Muscle layer of duodenum (tissue), 2 donors: ENCODE data around the gene DPP6.
A peak's percentile ranks its signal among the peaks of the same experiment; 100 is the strongest.

Experiments used
- H3K27ac ChIP-seq: one replicate; pipeline ENCODE4 v1.7.0; 2013; ENCODE audit warnings: mild to moderate bottlenecking, low read length
- H3K27me3 ChIP-seq: one replicate; pipeline ENCODE4 v1.7.0; 2013; ENCODE audit warnings: low read depth, mild to moderate bottlenecking, control low read depth, low read length
- H3K36me3 ChIP-seq, 2 donors: one replicate each; pipeline ENCODE4 v1.7.0; 2013; ENCODE audit warnings: low read length in 2 of 2, control low read depth in 1 of 2, mild to moderate bottlenecking in 1 of 2; ENCODE audit not compliant: insufficient read depth in 2 of 2, control insufficient read depth in 1 of 2
- H3K4me1 ChIP-seq, 2 donors: one replicate each; pipeline ENCODE4 v1.7.0; 2013; ENCODE audit warnings: low read length in 2 of 2, mild to moderate bottlenecking in 2 of 2, control low read depth in 1 of 2, moderate library complexity in 1 of 2; ENCODE audit not compliant: insufficient read depth in 2 of 2, control insufficient read depth in 1 of 2
- H3K4me3 ChIP-seq, 2 donors: one replicate each; pipeline ENCODE4 v1.7.0; 2013; ENCODE audit warnings: low read length in 2 of 2, low read depth in 1 of 2, mild to moderate bottlenecking in 1 of 2
- H3K9me3 ChIP-seq, 2 donors: one replicate each; pipeline ENCODE4 v1.7.0; 2013; ENCODE audit warnings: low read length in 2 of 2, control low read depth in 1 of 2, mild to moderate bottlenecking in 1 of 2; ENCODE audit not compliant: control insufficient read depth in 1 of 2
- donor health status: healthy.

Gene DPP6

DNA sequence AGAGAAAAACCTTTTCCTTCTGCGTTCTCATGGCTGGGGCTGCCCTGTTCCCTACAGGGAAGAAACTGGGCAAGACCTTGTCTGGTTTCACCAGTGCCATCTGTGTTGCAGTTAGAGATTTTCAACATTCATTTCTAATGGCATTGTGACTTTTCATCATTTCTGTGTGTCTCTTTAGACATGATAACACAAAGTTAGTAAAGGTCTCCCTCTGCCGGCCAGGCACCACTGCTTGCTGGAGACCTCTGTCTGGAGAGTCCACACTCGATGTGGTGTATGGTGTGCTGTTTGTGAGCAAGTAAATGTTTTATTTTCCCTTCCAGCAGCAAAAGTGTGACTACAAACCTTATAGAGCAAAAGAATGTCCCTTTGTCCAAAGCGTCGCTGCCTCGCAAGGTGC is 737.2 kb downstream of the DPP6 start:
- H3K4me1 ChIP-seq = no peaks in the 10 kb centered on the region

DNA sequence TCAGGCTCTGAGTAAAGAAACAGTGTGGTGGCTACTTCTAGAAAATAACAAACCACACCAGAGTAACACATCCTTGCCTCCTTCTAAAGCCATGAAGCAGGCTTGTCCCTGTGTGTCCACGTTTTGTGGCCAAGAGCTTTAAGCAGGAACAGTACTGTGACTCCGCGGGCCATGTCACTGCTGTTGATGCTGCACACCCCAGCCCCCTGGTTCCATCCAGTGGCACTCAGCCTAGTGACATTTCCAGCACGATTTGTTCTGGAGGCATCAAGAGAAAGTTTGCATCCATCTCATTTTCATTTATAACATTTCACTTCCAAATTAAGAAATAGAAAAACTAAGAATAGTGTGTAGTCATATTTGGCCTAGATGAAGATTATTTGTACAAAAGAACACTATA is 739.4 kb downstream of the DPP6 start:
- no peaks in the 10 kb centered on the region for H3K4me1 ChIP-seq
- H3K27ac ChIP-seq = no peak overlapping the region
- H3K9me3 ChIP-seq = no peaks in the 10 kb centered on the region
- H3K36me3 ChIP-seq = peaks cover 0 to 5% of the 10 kb centered on the region in 2 donors
- no peaks in the 10 kb centered on the region for H3K27me3 ChIP-seq
- H3K4me3 ChIP-seq = no peak overlapping the region

More for the DNA sequence above, 737.2 kb downstream of the DPP6 start:
- Histone ChIP-seq H3K4me3 (no peak overlapping the region), H3K9me3 (no peaks in the 10 kb centered on the region), H3K27me3 (no peaks in the 10 kb centered on the region), H3K36me3 (no peaks in the 10 kb centered on the region), H3K27ac (no peak overlapping the region)

DNA sequence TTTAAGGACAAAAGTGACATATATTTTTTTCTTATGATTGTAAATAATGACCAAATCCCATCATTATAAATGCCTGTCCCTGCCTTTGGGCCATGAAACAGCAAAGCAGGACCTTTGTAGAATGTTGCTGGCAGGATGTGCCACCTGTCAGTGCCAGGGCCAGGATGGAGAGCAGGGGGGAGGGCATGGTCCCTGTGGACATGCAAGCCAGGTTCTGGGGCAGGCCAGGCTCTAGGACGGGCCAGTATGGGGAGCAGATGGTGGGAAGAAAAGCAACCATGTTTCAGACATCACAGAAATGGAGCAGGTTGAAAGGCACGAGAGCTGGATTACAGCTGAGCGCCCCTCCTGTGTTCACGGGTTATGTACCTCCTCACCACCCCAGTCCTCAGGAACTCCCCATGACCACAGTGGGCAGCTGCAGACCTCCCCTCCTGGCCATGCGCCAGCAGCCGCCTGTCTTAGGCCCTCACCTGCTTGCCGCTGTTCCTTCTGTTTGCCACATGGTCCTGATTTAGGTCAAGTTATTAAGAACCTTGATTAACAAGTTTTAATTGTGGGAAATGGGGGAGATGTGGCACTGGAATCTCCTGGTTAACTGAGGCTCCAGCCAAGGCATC is 740.3 kb downstream of the DPP6 start:
- H3K9me3 ChIP-seq = no peaks in the 10 kb centered on the region
- H3K27ac ChIP-seq = no peak overlapping the region
- no peak overlapping the region for H3K4me3 ChIP-seq
- no peaks in the 10 kb centered on the region for H3K4me1 ChIP-seq
- H3K36me3 ChIP-seq = peaks cover 0 to 5% of the 10 kb centered on the region in 2 donors
- H3K27me3 ChIP-seq = no peaks in the 10 kb centered on the region

DNA sequence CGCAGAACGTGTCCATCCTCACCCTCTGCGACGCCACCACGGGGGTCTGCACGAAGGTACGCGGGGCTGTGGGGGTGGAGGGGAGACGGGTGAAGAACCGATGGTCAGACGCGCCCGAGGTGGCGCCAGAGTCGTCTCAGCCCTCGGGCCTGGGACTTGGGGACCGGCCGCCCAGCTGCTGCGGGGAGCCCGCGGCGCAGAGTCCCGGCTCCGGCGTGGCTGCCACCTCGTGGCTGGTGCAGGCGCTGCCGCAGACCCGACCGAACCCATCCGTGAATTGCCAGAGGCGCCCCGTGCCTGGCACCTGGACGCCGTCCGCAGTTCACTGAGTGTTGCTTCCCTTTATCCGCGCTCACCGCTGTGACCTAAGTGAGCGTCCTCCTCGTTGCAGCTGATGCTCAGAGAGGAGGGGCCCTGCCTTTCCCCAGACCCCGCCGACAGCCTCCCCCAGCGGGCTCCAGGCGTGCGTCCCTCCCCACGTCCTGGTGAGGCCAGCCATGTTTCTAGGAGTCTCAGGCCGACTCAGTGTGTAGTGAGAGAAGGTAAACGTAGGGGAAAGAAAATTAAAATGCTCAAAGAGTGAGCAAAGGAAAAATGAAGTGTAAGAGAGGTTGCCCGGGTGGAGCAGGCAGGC is 742.1 kb downstream of the DPP6 start:
- H3K27ac ChIP-seq = no peak overlapping the region
- peaks cover 0 to 5% of the 10 kb centered on the region in 2 donors for H3K36me3 ChIP-seq
- H3K4me1 ChIP-seq = no peaks in the 10 kb centered on the region
- H3K4me3 ChIP-seq = peak overlapping the region in 1 of 2 donors; percentile 14
- no peaks in the 10 kb centered on the region for H3K9me3 ChIP-seq
- no peaks in the 10 kb centered on the region for H3K27me3 ChIP-seq

DNA sequence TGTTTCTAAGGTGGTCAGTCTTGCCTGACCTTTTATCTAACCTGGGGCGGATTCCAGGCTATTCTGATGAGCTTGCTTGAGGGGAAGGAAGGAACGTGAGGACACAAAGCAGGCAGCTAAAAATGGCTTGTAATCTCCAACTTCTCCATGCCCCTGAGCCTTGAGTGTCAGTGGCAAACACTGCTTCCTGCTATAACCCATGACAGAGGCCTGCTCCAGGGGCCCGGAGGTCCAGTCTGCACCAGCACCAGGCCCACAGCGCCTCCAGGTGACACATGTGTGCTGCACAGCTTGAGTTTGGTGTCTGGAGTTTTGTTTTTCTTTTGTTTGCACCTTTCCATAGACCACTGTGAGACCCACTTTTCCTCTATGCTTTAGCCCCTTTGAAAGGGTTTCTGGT is 742.8 kb downstream of the DPP6 start:
- Histone ChIP-seq H3K4me3 (no peak overlapping the region), H3K4me1 (no peaks in the 10 kb centered on the region), H3K27me3 (no peaks in the 10 kb centered on the region), H3K36me3 (peaks cover 0 to 5% of the 10 kb centered on the region in 2 donors), H3K27ac (no peak overlapping the region), H3K9me3 (no peaks in the 10 kb centered on the region)

DNA sequence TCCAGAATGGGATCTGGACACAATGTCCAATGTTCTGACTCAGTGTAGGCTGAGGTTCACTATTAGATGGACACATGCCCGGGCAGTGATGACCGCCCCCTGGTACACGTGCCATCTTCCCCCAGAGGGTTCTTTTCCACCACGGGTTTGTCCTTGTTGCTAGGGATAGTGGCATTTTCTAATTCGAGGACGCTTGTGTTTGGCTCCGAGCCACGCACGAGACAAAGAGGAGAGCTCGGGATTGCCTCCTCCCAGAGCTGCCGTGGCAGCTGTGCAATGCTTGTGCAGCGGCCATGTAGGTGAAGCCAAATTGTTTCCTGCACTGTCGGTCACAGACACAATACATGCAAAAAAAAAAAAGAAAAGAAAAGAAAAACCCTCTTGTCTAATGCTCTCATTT is 743.2 kb downstream of the DPP6 start:
- no peak overlapping the region for H3K27ac ChIP-seq
- peaks cover 0 to 5% of the 10 kb centered on the region in 2 donors for H3K36me3 ChIP-seq
- no peaks in the 10 kb centered on the region for H3K27me3 ChIP-seq
- H3K4me1 ChIP-seq = no peaks in the 10 kb centered on the region
- H3K9me3 ChIP-seq = no peaks in the 10 kb centered on the region
- no peak overlapping the region for H3K4me3 ChIP-seq

DNA sequence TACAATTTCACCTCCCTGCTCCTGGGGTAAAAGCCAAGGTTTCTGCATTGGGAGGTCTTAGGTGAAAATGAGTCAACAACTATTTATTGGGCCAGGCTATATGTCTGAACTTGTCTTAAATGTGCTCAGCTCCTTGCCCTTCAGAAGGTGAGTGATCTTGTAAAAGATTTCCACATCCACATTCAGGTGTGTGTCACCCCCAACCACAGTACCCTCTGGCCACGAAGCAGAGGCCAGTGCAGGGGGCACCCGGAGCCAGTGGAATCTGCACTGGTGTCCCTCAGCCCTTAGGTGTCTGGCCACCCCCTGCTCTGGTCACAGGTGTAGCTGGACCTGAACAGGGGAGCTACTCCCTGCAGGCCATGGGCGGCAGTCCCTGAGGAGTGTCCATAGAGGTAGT is 752.3 kb downstream of the DPP6 start:
- Histone ChIP-seq H3K36me3 (peaks cover 0 to 3% of the 10 kb centered on the region in 2 donors), H3K27ac (no peak overlapping the region), H3K27me3 (no peaks in the 10 kb centered on the region), H3K4me1 (no peaks in the 10 kb centered on the region), H3K4me3 (no peak overlapping the region), H3K9me3 (no peaks in the 10 kb centered on the region)

DNA sequence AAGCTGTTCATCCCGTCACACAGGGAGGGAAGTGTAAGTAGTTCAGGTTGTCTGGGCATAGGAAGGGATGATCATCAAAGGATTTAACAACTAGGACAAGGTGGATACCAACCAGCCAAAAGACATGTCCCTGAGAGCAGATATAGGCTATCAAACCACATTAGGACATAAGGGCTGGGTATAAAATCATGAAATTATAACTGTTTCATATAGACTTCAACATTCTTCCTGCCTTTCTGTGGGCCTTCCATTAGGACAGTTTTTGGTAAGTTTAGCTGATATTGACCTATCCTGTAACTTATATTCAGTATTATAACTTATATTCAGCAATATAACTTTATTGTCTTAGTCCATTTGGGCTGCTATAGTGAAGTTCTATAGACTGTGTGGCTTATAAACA is 759.8 kb downstream of the DPP6 start:
- Histone ChIP-seq H3K4me1 (no peaks in the 10 kb centered on the region), H3K27ac (no peak overlapping the region), H3K4me3 (peak overlapping the region in 1 of 2 donors; percentile 21), H3K27me3 (no peaks in the 10 kb centered on the region), H3K9me3 (peaks cover 8 to 15% of the 10 kb centered on the region in 2 donors), H3K36me3 (peaks cover 0 to 20% of the 10 kb centered on the region in 2 donors)

DNA sequence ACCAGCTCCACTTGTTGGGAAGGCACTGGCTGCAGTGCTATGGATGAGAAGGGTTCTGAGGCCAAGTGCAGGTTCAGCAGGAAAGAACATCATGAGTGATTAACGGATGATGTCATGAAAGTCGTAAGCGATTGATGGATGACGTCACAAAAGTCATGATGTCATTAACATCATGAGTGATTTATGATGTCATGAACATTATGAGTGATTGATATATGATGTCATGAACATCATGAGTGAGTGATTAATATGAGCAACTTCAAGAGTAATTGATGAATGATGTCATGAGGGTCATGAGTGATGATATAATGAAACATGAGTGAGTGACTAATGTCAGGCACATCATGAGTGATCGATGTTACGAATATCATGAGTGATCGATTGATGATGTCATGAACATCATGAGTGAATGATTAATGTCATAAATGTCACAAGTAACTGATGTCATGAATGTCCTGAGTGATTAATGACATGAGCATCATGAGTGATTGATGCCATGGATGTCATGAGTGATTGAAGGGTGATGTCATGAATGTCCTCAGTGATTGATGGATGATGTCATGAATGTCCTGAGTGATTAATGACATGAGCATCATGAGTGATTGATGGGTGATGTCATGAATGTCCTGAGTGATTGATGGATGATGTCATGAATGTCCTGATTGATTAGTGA is 765.2 kb downstream of the DPP6 start:
- Histone ChIP-seq H3K4me3 (no peak overlapping the region), H3K4me1 (no peaks in the 10 kb centered on the region), H3K9me3 (peaks cover 3% of the 10 kb centered on the region in 2 donors), H3K27me3 (no peaks in the 10 kb centered on the region), H3K27ac (no peak overlapping the region), H3K36me3 (no peaks in the 10 kb centered on the region)

DNA sequence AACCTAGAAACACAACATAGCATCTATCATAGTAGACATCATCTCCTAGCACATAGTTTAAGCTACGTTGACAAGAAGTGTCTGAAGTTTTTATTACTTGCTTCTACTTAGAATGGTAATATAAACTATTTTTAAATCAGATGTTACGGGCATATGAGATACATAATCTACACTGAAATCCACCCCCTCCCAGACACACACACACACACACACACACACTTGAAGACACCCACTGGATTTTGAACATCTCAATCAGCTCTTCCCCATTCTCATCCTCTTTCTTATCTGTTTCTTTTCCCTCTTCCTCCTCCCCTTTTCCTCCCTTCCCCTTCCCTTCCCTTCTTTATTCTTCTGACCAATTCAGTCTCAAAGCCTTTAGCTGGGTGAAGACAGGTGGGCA is 774.8 kb downstream of the DPP6 start:
- H3K27ac ChIP-seq = no peak overlapping the region
- no peaks in the 10 kb centered on the region for H3K9me3 ChIP-seq
- no peaks in the 10 kb centered on the region for H3K36me3 ChIP-seq
- H3K4me3 ChIP-seq = no peak overlapping the region
- H3K27me3 ChIP-seq = no peaks in the 10 kb centered on the region
- H3K4me1 ChIP-seq = no peaks in the 10 kb centered on the region

DNA sequence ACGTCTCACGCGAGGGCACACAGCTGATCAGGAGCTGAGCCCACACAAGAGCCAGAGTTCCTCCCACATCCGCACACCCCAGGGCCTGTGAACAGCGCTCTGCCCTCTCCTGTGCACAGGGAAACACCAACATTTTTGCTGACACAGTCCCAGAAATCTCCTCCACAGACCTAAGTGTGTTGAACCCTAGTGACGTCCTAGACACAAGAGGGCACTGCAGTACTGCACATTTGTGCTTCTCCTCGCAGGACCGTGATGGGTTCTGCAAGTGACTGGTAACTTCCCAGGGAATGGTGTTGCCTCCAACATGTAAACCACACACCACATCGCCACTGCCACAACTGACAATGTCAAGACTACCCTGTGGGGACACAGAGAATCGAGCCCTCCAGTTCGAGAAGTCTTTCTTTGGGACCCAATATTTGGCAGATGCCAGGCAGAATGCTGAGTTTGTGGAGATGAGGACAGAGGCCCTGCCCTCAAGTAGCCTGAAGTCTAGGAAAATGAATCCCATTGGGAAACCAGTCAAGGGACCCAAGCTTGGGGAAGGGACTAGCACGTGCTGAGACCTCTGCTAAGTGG is 780.5 kb downstream of the DPP6 start:
- Histone ChIP-seq H3K27me3 (no peaks in the 10 kb centered on the region), H3K4me3 (no peak overlapping the region), H3K4me1 (no peaks in the 10 kb centered on the region), H3K9me3 (no peaks in the 10 kb centered on the region), H3K27ac (no peak overlapping the region), H3K36me3 (no peaks in the 10 kb centered on the region)
